ENCODE results near the gene COL25A1.

DNA sequence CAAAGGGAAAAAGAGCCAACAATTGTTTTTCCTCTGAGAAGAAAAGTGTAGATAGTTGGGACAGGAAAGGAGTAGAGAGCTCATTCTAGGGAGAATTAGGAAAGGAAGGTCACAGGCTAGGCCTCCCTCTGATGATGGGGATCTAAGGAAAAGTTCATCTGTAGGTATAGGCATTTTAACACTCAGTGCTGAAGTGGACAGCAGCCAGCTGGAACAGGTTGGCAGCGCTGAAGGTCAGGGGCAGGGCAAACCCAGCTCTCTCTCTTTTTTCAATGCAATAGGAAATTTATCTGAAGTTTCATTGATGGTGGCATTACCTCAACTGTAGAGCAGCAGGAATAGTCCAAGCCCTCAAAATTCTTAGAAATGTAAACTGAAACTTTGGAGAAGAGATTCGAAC lies 441.1 kb downstream of the COL25A1 start:
- TF ChIP-seq POLR2AphosphoS5 (IDR thresholded peaks at IDR 0.05; ENCODE audit: low read depth, low read length) (no peak), CTCF (IDR thresholded peaks at IDR 0.05) (no peak), SIN3A (IDR thresholded peaks at IDR 0.05; ENCODE audit: borderline replicate concordance, insufficient read depth, low read depth, low read length) (no peak)

Measured in Panc1 (cell line).